Astrocyte (in vitro differentiated cells and primary cell): ENCODE results near the gene HSD17B8.

Experiments
- EZH2 ChIP-seq: IDR thresholded peaks from 2 replicates; pipeline ENCODE4 v1.6.1; 2012; ENCODE audit warnings: mild to moderate bottlenecking, low read length, inconsistent platforms; ENCODE audit not compliant: insufficient read depth
- TF ChIP-seq, protein P1 (sequence below): IDR thresholded peaks from 2 replicates; pipeline ENCODE4 v1.5.1; 2011; ENCODE audit warnings: low read depth, mild to moderate bottlenecking, inconsistent platforms, low read length, moderate library complexity; ENCODE audit not compliant: insufficient read depth

DNA sequence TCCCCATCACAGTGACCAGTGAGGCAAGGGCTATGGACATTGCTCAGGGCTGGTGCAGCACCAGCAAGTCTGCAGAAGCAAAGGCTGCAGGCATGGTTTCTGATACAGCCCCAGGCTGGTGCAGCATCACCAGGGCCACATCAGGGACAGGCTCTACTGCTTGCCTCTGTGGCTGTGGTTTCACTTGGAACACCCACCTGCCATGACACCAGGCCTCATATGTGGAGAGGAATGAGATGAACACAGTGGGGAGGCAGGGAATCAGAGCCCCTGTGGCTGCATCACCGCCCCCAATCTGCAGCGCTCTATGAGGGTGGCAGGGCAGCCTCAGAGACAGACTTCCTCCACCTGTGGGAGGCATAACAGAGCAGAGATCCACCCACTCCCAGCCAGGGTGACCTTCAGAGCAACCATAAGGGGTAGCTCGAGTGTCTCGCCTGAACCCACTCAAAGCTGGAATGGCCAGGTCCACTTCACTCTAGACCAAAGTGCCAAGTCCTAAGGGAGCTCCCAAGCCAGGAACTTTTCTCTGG, 11.7 kb downstream of the HSD17B8 start:
- no peak for TF ChIP-seq EZH2
- TF ChIP-seq, protein P1, sequence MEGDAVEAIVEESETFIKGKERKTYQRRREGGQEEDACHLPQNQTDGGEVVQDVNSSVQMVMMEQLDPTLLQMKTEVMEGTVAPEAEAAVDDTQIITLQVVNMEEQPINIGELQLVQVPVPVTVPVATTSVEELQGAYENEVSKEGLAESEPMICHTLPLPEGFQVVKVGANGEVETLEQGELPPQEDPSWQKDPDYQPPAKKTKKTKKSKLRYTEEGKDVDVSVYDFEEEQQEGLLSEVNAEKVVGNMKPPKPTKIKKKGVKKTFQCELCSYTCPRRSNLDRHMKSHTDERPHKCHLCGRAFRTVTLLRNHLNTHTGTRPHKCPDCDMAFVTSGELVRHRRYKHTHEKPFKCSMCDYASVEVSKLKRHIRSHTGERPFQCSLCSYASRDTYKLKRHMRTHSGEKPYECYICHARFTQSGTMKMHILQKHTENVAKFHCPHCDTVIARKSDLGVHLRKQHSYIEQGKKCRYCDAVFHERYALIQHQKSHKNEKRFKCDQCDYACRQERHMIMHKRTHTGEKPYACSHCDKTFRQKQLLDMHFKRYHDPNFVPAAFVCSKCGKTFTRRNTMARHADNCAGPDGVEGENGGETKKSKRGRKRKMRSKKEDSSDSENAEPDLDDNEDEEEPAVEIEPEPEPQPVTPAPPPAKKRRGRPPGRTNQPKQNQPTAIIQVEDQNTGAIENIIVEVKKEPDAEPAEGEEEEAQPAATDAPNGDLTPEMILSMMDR: no peak
